GM12878 (cell line): ENCODE measurements around the gene JMJD6. TPM values are rescaled to one million over a fixed set of nuclear protein-coding genes. Genes with fewer than 3 reads are reported as not detected.

Experiments
- CBX3 ChIP-seq: fragments of 200-600 bp; sonication (generic); IDR thresholded peaks from 2 replicates; pipeline ENCODE4 v1.6.1; 2016; ENCODE audit warnings: low read depth, borderline replicate concordance
- CHD1 ChIP-seq: IDR thresholded peaks from 2 replicates; pipeline ENCODE4 v1.6.1; 2012; ENCODE audit warnings: low read depth, low read length, improper control_type of control experiment
- CREM ChIP-seq: IDR thresholded peaks from 2 replicates; pipeline ENCODE4 v1.6.1; 2014; ENCODE audit warnings: antibody characterized with exemption, low read depth
- ESRRA ChIP-seq: IDR thresholded peaks from 2 replicates; pipeline ENCODE4 v1.6.1; 2012; ENCODE audit warnings: mild to moderate bottlenecking, low read length, improper control_type of control experiment
- HDAC6 ChIP-seq: fragments of 200-600 bp; sonication (generic); IDR thresholded peaks from one replicate; pipeline ENCODE4 v1.8.0; 2017; ENCODE audit warnings: antibody characterized with exemption; ENCODE audit not compliant: unreplicated experiment
- IKZF2 ChIP-seq, 2 experiments: fragments of 450-650 bp; IDR thresholded peaks; 2 replicates each; pipeline ENCODE4 v1.6.1; 2017; ENCODE audit warnings: mild to moderate bottlenecking in 2 of 2, moderate library complexity in 2 of 2
- JUNB ChIP-seq: IDR thresholded peaks from 2 replicates; pipeline ENCODE4 v1.6.1; 2016; ENCODE audit warnings: antibody characterized with exemption, mild to moderate bottlenecking
- KAT2A ChIP-seq: conservative IDR thresholded peaks from 2 replicates; pipeline ENCODE4 v1.6.1; 2011; ENCODE audit warnings: low read depth, low read length; ENCODE audit not compliant: control insufficient read depth
- MXI1 ChIP-seq: fragments of 150-350 bp; IDR thresholded peaks from 2 replicates; pipeline ENCODE4 v1.6.1; 2011; ENCODE audit warnings: low read depth, mild to moderate bottlenecking, inconsistent platforms, low read length, improper control_type of control experiment
- MYB ChIP-seq: fragments of 150-350 bp; IDR thresholded peaks from 2 replicates; pipeline ENCODE4 v1.6.1; 2014; ENCODE audit warnings: mild to moderate bottlenecking, low read depth, low read length, borderline replicate concordance
- NFIC ChIP-seq: IDR thresholded peaks from 2 replicates; pipeline ENCODE4 v1.6.1; 2012; ENCODE audit warnings: low read depth, mild to moderate bottlenecking, inconsistent platforms, low read length, moderate library complexity
- POLR2AphosphoS2 ChIP-seq: IDR thresholded peaks from 2 replicates; pipeline ENCODE4 v1.6.1; 2011; ENCODE audit warnings: low read depth, mild to moderate bottlenecking, low read length, improper control_type of control experiment, moderate library complexity
- RELA ChIP-seq: fragments of 450-650 bp; IDR thresholded peaks from 2 replicates; pipeline ENCODE4 v1.8.0; 2014; ENCODE audit warnings: borderline replicate concordance; ENCODE audit not compliant: partially characterized antibody
- SMAD5 ChIP-seq: IDR thresholded peaks from 2 replicates; pipeline ENCODE4 v1.6.1; 2016; ENCODE audit warnings: antibody characterized with exemption, low read depth
- SREBF1 ChIP-seq: IDR thresholded peaks from 2 replicates; pipeline ENCODE4 v1.6.1; 2012; ENCODE audit warnings: mild to moderate bottlenecking, low read length
- STAT1 ChIP-seq: fragments of 450-650 bp; conservative IDR thresholded peaks from 2 replicates; pipeline ENCODE4 v1.6.1; 2014; ENCODE audit warnings: antibody characterized with exemption, mild to moderate bottlenecking
- ZBED1 ChIP-seq: IDR thresholded peaks from 2 replicates; pipeline ENCODE4 v1.6.1; 2016; ENCODE audit warnings: borderline replicate concordance
- ZZZ3 ChIP-seq: IDR thresholded peaks from 2 replicates; pipeline ENCODE4 v1.6.1; 2011; ENCODE audit warnings: low read depth; ENCODE audit not compliant: control insufficient read depth, insufficient read length
- polyA plus RNA-seq, 11 experiments: library from polyadenylated mRNA; depleted of rRNA in 4 of 11; unstranded in 6 of 11; stranded (reverse) in 5 of 11; fragments of >200 nt; fragmentation: Nextera tagmentation in 4 of 11; fragmentation: Illumina TruSeq in 1 of 11; extraction: Ambion mirVana in 4 of 11; extraction: Trizol in 1 of 11; gene quantifications; 1 replicate in 1 of 11; 2 replicates in 10 of 11; pipeline versions ENCODE4 v1.2.1 to v1.2.3, GENCODE V29; 2011 to 2016; ENCODE audit warnings: inconsistent platforms in 2 of 11, missing spikeins in 2 of 11, low read depth in 1 of 11
- total RNA-seq, 4 experiments: library from RNA; depleted of rRNA in 3 of 4; stranded (reverse); fragments of >200 nt in 3 of 4; fragmentation: Illumina TruSeq in 1 of 4; extraction: Trizol in 1 of 4; gene quantifications; 2 replicates each; pipeline versions ENCODE4 v1.2.1 to v1.2.3, GENCODE V29; 2013 to 2021
- TF ChIP-seq, protein P1 (sequence below): fragments of 450-650 bp; formaldehyde crosslinking; IDR thresholded peaks from 2 replicates; pipeline ENCODE4 v1.4.0; 2020; ENCODE audit warnings: mild to moderate bottlenecking, moderate library complexity
- TF ChIP-seq, protein P2 (sequence below): IDR thresholded peaks from 2 replicates; pipeline ENCODE4 v1.6.1; 2012; ENCODE audit warnings: low read depth, low read length, improper control_type of control experiment
- TF ChIP-seq, protein P3 (sequence below): fragments of 150-350 bp; IDR thresholded peaks from 2 replicates; pipeline ENCODE4 v1.6.1; 2014; ENCODE audit warnings: mild to moderate bottlenecking, low read depth, low read length
- TF ChIP-seq, protein P4 (sequence below): fragments of 450-650 bp; IDR thresholded peaks from 2 replicates; pipeline ENCODE4 v1.6.1; 2016; ENCODE audit warnings: mild to moderate bottlenecking
- TF ChIP-seq, protein P5 (sequence below): fragments of 450-650 bp; IDR thresholded peaks from 2 replicates; pipeline ENCODE4 v1.6.1; 2017; ENCODE audit warnings: borderline replicate concordance

JMJD6 gene
- total and polyA plus RNA-seq, 10 of the 15 experiments (the other 5 are each of a cell fraction or from before 2014, with no cell fraction given), result 1.2 to 36.0 (median 22.2) TPM

DNA sequence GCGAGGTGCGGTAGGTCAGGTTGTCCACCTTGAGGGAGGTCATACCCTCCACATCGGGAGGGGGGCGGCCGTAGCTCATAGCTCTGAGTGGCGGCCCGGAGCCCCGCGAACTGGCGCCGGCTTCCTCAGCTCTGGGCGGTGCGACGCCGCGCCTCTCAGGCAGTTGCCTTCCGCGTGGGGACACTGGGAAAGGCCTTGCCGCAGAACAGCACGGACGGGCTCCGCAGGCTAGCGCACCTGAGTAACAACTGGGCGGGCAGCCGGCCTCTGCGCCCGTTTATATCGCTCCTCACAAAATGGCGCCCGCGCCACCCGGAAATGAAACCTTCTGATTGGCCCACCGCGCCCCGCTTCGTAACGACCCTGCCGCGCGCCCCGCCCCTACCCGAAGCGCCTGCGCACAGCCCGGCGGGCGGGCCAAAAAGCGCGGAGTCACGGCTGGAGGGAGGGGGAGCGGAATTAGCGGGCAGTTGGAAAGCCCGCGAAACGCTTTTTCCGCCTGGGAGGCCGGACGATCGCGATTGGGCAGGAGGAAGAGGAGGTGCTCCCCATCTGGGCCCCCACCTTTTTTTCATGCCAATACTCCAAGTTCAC lies 10.8 kb upstream of the JMJD6 start, which contains the start of gene SRSF2 (continued):
- TF ChIP-seq, protein P1, sequence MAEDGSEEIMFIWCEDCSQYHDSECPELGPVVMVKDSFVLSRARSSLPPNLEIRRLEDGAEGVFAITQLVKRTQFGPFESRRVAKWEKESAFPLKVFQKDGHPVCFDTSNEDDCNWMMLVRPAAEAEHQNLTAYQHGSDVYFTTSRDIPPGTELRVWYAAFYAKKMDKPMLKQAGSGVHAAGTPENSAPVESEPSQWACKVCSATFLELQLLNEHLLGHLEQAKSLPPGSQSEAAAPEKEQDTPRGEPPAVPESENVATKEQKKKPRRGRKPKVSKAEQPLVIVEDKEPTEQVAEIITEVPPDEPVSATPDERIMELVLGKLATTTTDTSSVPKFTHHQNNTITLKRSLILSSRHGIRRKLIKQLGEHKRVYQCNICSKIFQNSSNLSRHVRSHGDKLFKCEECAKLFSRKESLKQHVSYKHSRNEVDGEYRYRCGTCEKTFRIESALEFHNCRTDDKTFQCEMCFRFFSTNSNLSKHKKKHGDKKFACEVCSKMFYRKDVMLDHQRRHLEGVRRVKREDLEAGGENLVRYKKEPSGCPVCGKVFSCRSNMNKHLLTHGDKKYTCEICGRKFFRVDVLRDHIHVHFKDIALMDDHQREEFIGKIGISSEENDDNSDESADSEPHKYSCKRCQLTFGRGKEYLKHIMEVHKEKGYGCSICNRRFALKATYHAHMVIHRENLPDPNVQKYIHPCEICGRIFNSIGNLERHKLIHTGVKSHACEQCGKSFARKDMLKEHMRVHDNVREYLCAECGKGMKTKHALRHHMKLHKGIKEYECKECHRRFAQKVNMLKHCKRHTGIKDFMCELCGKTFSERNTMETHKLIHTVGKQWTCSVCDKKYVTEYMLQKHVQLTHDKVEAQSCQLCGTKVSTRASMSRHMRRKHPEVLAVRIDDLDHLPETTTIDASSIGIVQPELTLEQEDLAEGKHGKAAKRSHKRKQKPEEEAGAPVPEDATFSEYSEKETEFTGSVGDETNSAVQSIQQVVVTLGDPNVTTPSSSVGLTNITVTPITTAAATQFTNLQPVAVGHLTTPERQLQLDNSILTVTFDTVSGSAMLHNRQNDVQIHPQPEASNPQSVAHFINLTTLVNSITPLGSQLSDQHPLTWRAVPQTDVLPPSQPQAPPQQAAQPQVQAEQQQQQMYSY, result no peak
- TF ChIP-seq SMAD5, result peak; percentile 99
- 0 out of 2 replicates have a peak, but pooled peaks have one; percentile 32 for TF ChIP-seq ESRRA
- no peak for TF ChIP-seq ZZZ3
- TF ChIP-seq HDAC6, result peak; percentile 83
- peak; percentile 82; the same call in 1 of the 2 replicates for TF ChIP-seq ZBED1
- no peak for TF ChIP-seq NFIC
- TF ChIP-seq CREM, result peak; percentile 33; the same call in 1 of the 2 replicates
- no peak for TF ChIP-seq JUNB
- TF ChIP-seq, protein P2, sequence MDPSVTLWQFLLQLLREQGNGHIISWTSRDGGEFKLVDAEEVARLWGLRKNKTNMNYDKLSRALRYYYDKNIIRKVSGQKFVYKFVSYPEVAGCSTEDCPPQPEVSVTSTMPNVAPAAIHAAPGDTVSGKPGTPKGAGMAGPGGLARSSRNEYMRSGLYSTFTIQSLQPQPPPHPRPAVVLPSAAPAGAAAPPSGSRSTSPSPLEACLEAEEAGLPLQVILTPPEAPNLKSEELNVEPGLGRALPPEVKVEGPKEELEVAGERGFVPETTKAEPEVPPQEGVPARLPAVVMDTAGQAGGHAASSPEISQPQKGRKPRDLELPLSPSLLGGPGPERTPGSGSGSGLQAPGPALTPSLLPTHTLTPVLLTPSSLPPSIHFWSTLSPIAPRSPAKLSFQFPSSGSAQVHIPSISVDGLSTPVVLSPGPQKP, result no peak
- peak; percentile 61 for TF ChIP-seq RELA
- 0 out of 2 replicates have a peak, but pooled peaks have one; percentile 78 for TF ChIP-seq CHD1
- no peak for TF ChIP-seq MYB
- no peak for TF ChIP-seq CBX3
- TF ChIP-seq IKZF2 (IDR thresholded peaks at IDR 0.05), result no peak
- TF ChIP-seq SREBF1, result no peak
- TF ChIP-seq MXI1, result peak; percentile 71
- TF ChIP-seq POLR2AphosphoS2, result peak; percentile 100
- TF ChIP-seq, protein P3, sequence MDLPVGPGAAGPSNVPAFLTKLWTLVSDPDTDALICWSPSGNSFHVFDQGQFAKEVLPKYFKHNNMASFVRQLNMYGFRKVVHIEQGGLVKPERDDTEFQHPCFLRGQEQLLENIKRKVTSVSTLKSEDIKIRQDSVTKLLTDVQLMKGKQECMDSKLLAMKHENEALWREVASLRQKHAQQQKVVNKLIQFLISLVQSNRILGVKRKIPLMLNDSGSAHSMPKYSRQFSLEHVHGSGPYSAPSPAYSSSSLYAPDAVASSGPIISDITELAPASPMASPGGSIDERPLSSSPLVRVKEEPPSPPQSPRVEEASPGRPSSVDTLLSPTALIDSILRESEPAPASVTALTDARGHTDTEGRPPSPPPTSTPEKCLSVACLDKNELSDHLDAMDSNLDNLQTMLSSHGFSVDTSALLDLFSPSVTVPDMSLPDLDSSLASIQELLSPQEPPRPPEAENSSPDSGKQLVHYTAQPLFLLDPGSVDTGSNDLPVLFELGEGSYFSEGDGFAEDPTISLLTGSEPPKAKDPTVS, result no peak
- no peak for TF ChIP-seq KAT2A
- TF ChIP-seq, protein P4, sequence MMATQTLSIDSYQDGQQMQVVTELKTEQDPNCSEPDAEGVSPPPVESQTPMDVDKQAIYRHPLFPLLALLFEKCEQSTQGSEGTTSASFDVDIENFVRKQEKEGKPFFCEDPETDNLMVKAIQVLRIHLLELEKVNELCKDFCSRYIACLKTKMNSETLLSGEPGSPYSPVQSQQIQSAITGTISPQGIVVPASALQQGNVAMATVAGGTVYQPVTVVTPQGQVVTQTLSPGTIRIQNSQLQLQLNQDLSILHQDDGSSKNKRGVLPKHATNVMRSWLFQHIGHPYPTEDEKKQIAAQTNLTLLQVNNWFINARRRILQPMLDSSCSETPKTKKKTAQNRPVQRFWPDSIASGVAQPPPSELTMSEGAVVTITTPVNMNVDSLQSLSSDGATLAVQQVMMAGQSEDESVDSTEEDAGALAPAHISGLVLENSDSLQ, result peak; percentile 55; the same call in 1 of the 2 replicates
- no peak; the same call in 1 of the 2 replicates for TF ChIP-seq STAT1
- TF ChIP-seq, protein P5, sequence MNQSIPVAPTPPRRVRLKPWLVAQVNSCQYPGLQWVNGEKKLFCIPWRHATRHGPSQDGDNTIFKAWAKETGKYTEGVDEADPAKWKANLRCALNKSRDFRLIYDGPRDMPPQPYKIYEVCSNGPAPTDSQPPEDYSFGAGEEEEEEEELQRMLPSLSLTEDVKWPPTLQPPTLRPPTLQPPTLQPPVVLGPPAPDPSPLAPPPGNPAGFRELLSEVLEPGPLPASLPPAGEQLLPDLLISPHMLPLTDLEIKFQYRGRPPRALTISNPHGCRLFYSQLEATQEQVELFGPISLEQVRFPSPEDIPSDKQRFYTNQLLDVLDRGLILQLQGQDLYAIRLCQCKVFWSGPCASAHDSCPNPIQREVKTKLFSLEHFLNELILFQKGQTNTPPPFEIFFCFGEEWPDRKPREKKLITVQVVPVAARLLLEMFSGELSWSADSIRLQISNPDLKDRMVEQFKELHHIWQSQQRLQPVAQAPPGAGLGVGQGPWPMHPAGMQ, result no peak
